GM23338 (cell line): ENCODE data around the gene AIP. TPM values are rescaled to one million over a fixed set of nuclear protein-coding genes. Genes with fewer than 3 reads are reported as not detected.

Source experiments
- ATAC-seq: fragments of 200-7000 bp; cut with Tn5 transposase; 3 replicates; pipeline ENCODE4 v1.9.1; 2020
- DNase-seq: peaks from one replicate; pipeline ENCODE4 v3.0.0-alpha.2; 2015; ENCODE audit warnings: low spot score
- H2AFZ ChIP-seq: fragments of 200-600 bp; sonication (generic); 2 replicates; pipeline ENCODE4 v1.8.0; 2016; ENCODE audit warnings: antibody characterized with exemption, mild to moderate bottlenecking, moderate library complexity
- H3F3A ChIP-seq: fragments of 200-600 bp; sonication (generic); replicated peaks from 2 replicates; pipeline ENCODE4 v1.8.0; 2017; ENCODE audit warnings: antibody characterized with exemption, mixed run types, low read depth
- H3K27ac ChIP-seq: fragments of 200-600 bp; sonication (generic); 2 replicates; pipeline ENCODE4 v1.6.1; 2016; ENCODE audit warnings: low read depth
- H3K27me3 ChIP-seq: fragments of 200-600 bp; sonication (generic); 2 replicates; pipeline ENCODE4 v1.8.0; 2016; ENCODE audit warnings: mild to moderate bottlenecking, mixed run types, moderate library complexity; ENCODE audit not compliant: insufficient read depth
- H3K36me3 ChIP-seq: fragments of 200-600 bp; sonication (generic); 2 replicates; pipeline ENCODE4 v1.8.0; 2016; ENCODE audit warnings: mild to moderate bottlenecking; ENCODE audit not compliant: insufficient read depth
- H3K4me1 ChIP-seq: fragments of 200-600 bp; sonication (generic); 2 replicates; pipeline ENCODE4 v1.8.0; 2016; ENCODE audit warnings: mild to moderate bottlenecking, moderate library complexity; ENCODE audit not compliant: insufficient read depth
- H3K4me2 ChIP-seq: fragments of 200-600 bp; sonication (generic); 2 replicates; pipeline ENCODE4 v1.7.1; 2017; ENCODE audit warnings: mixed run types
- H3K4me3 ChIP-seq: fragments of 200-600 bp; sonication (generic); 2 replicates; pipeline ENCODE4 v1.6.1; 2016; ENCODE audit warnings: mixed run types
- H3K79me2 ChIP-seq: fragments of 200-600 bp; sonication (generic); replicated peaks from 2 replicates; pipeline ENCODE4 v1.8.0; 2017; ENCODE audit warnings: mild to moderate bottlenecking; ENCODE audit not compliant: insufficient read depth
- H3K9me2 ChIP-seq: fragments of 200-600 bp; sonication (generic); 2 replicates; pipeline ENCODE4 v1.8.0; 2017; ENCODE audit not compliant: insufficient read depth
- H4K20me1 ChIP-seq: fragments of 200-600 bp; sonication (generic); replicated peaks from 2 replicates; pipeline ENCODE4 v1.8.0; 2017; ENCODE audit warnings: mild to moderate bottlenecking; ENCODE audit not compliant: insufficient read depth
- H3K27ac Mint-ChIP-seq: 2 replicates; pipeline ENCODE4 v1.8.0; 2020; ENCODE audit warnings: inconsistent platforms, mild to moderate bottlenecking, moderate library complexity, mixed read lengths
- H3K27me3 Mint-ChIP-seq: 3 replicates; pipeline ENCODE4 v1.8.0; 2022; ENCODE audit warnings: low read depth, mild to moderate bottlenecking, moderate library complexity, mixed read lengths, inconsistent platforms; ENCODE audit not compliant: insufficient read depth, poor library complexity
- H3K36me3 Mint-ChIP-seq: 3 replicates; pipeline ENCODE4 v1.8.0; 2021; ENCODE audit warnings: low read depth, mild to moderate bottlenecking, inconsistent platforms, moderate library complexity, mixed read lengths
- H3K4me1 Mint-ChIP-seq: 3 replicates; pipeline ENCODE4 v1.8.0; 2020; ENCODE audit warnings: mild to moderate bottlenecking, inconsistent platforms, mixed read lengths
- H3K4me3 Mint-ChIP-seq: 3 replicates; pipeline ENCODE4 v1.8.0; 2021; ENCODE audit warnings: moderate library complexity, mild to moderate bottlenecking, inconsistent platforms, mixed read lengths
- H3K9me3 Mint-ChIP-seq: 3 replicates; pipeline ENCODE4 v1.8.0; 2020; ENCODE audit warnings: moderate library complexity, mild to moderate bottlenecking, inconsistent platforms, mixed read lengths
- CREB1 ChIP-seq: fragments of 250-450 bp; sonication (Bioruptor Pico); IDR thresholded peaks from 2 replicates; pipeline ENCODE4 v1.5.0; 2020; ENCODE audit warnings: low read depth, mild to moderate bottlenecking, moderate library complexity
- CTCF ChIP-seq, 2 experiments: fragments of 200-600 bp in 1 of 2; sonication (generic) in 1 of 2; conservative IDR thresholded peaks; 2 replicates each; pipeline versions ENCODE4 v1.5.1 to v1.6.1; 2016 to 2017; ENCODE audit warnings: antibody characterized with exemption in 2 of 2, low read depth in 2 of 2, mild to moderate bottlenecking in 2 of 2, moderate library complexity in 1 of 2
- ETS1 ChIP-seq: IDR thresholded peaks from 2 replicates; pipeline ENCODE4 v1.6.1; 2016; ENCODE audit warnings: antibody characterized with exemption
- EZH2 ChIP-seq: fragments of 200-600 bp; sonication (generic); IDR thresholded peaks from one replicate; pipeline ENCODE4 v1.8.0; 2017; ENCODE audit warnings: antibody characterized with exemption, mild to moderate bottlenecking, low read depth; ENCODE audit not compliant: unreplicated experiment
- NANOG ChIP-seq: IDR thresholded peaks from 2 replicates; pipeline ENCODE4 v1.6.1; 2016; ENCODE audit warnings: antibody characterized with exemption, borderline replicate concordance
- POLR2AphosphoS5 ChIP-seq: IDR thresholded peaks from 2 replicates; pipeline ENCODE4 v1.6.1; 2016; ENCODE audit warnings: antibody characterized with exemption, low read depth
- STAT1 ChIP-seq: IDR thresholded peaks from one replicate; pipeline ENCODE4 v1.6.1; 2016; ENCODE audit warnings: antibody characterized with exemption; ENCODE audit not compliant: unreplicated experiment
- ZNF114 ChIP-seq: fragments of 250-450 bp; sonication (Bioruptor Pico); IDR thresholded peaks from 2 replicates; pipeline ENCODE4 v1.5.0; 2020; ENCODE audit warnings: mild to moderate bottlenecking, moderate library complexity
- polyA plus RNA-seq: library from polyadenylated mRNA; unstranded; fragments of >200 nt; fragmentation: Nextera tagmentation; extraction: Ambion mirVana; gene quantifications from 2 replicates; pipeline ENCODE4 v1.2.1, GENCODE V29; 2016
- total RNA-seq: library from RNA; depleted of rRNA; stranded (reverse); fragments of >200 nt; shearing (Covaris generic); gene quantifications from 2 replicates; pipeline ENCODE4 v1.2.3, GENCODE V29; 2014

AIP gene
- total and polyA plus RNA-seq, 2 experiments from 2014 or later: 29.1 to 32.1 TPM

GRCh38 chr11:67434395-67434881, 48.4 kb upstream of the AIP start:
- Mint-ChIP-seq H3K4me1 (peaks cover 22% of the 10 kb centered on the region), H3K4me3 (no peak overlapping the region), H3K27ac (no peak overlapping the region), H3K9me3 (no peaks in the 10 kb centered on the region; the same call in 2 of the 3 replicates), H3K36me3 (peaks cover 29% of the 10 kb centered on the region), H3K27me3 (peaks cover 8% of the 10 kb centered on the region)
- ATAC-seq (no peak), DNase-seq (no peak)
- Histone ChIP-seq H3K27me3 (no peaks in the 10 kb centered on the region), H3K4me3 (no peak overlapping the region), H3K36me3 (0 out of 2 replicates have a peak, but pooled peaks cover 3% of the 10 kb centered on the region), H3K4me2 (no peak overlapping the region), H3K4me1 (peaks cover 14% of the 10 kb centered on the region), H3K79me2 (peaks cover under 1% of the 10 kb centered on the region), H3K9me2 (no peaks in the 10 kb centered on the region), H3F3A (peaks cover 7% of the 10 kb centered on the region; the same call in 1 of the 2 replicates), H4K20me1 (no peaks in the 10 kb centered on the region), H3K27ac (no peak overlapping the region), H2AFZ (no peak overlapping the region)
- TF ChIP-seq EZH2 (no peak), CTCF (conservative IDR thresholded peaks at IDR 0.05; ENCODE audit: low read depth in 2 of 2) (no peak)

GRCh38 chr11:67435031-67435726, 47.6 kb upstream of the AIP start:
- Mint-ChIP-seq H3K9me3 (no peaks in the 10 kb centered on the region; the same call in 2 of the 3 replicates), H3K27me3 (peaks cover 10% of the 10 kb centered on the region), H3K4me1 (peaks cover 23% of the 10 kb centered on the region), H3K4me3 (no peak overlapping the region; the same call in 2 of the 3 replicates), H3K27ac (peak overlapping the region; percentile 90), H3K36me3 (peaks cover 34% of the 10 kb centered on the region)
- Histone ChIP-seq H3K4me2 (no peak overlapping the region), H3K27ac (peak overlapping the region; percentile 88; the same call in 1 of the 2 replicates), H3F3A (0 out of 2 replicates have a peak, but pooled peaks cover 12% of the 10 kb centered on the region), H3K79me2 (no peaks in the 10 kb centered on the region), H3K4me1 (peaks cover 14% of the 10 kb centered on the region), H3K27me3 (no peaks in the 10 kb centered on the region), H3K36me3 (0 out of 2 replicates have a peak, but pooled peaks cover 3% of the 10 kb centered on the region), H3K9me2 (no peaks in the 10 kb centered on the region), H4K20me1 (no peaks in the 10 kb centered on the region), H2AFZ (no peak overlapping the region), H3K4me3 (no peak overlapping the region)
- DNase-seq (no peak), ATAC-seq (no peak)
- TF ChIP-seq ZNF114 (CRISPR knock-in tag) (no peak), CREB1 (CRISPR knock-in tag) (no peak), NANOG (no peak), POLR2AphosphoS5 (no peak), STAT1 (no peak), ETS1 (no peak), EZH2 (no peak), CTCF (conservative IDR thresholded peaks at IDR 0.05; ENCODE audit: low read depth in 2 of 2) (no peak)
